K562 (cell line): Measurements from ENCODE around the gene SLC48A1. TPM values are rescaled to one million over a fixed set of nuclear protein-coding genes. Genes with fewer than 3 reads are reported as not detected.

ENCODE experiments used
- AFF4 ChIP-seq: sonication (generic); formaldehyde crosslinking; IDR thresholded peaks from 2 replicates; pipeline ENCODE4 v1.8.0; 2023; ENCODE audit warnings: mild to moderate bottlenecking, missing genetic modification reagents
- ATF7 ChIP-seq: fragments of 450-650 bp; IDR thresholded peaks from 2 replicates; pipeline ENCODE4 v1.7.1; 2014; ENCODE audit warnings: mild to moderate bottlenecking, moderate library complexity
- BRF2 ChIP-seq: IDR thresholded peaks from 3 replicates; pipeline ENCODE4 v1.6.1; 2011; ENCODE audit warnings: borderline replicate concordance, mild to moderate bottlenecking; ENCODE audit not compliant: insufficient read length, insufficient read depth
- E2F5 ChIP-seq: sonication (generic); formaldehyde crosslinking; IDR thresholded peaks from 2 replicates; pipeline ENCODE4 v1.8.0; 2022; ENCODE audit warnings: mild to moderate bottlenecking, missing genetic modification reagents
- ILF3 ChIP-seq: fragments of 450-650 bp; IDR thresholded peaks from 2 replicates; pipeline ENCODE4 v1.6.1; 2018; ENCODE audit warnings: antibody characterized with exemption, mild to moderate bottlenecking, moderate library complexity, borderline replicate concordance
- KAT8 ChIP-seq: fragments of 450-650 bp; IDR thresholded peaks from 2 replicates; pipeline ENCODE4 v1.6.1; 2016; ENCODE audit warnings: low read depth, mild to moderate bottlenecking
- MED1 ChIP-seq: sonication (generic); formaldehyde crosslinking; IDR thresholded peaks from 2 replicates; pipeline ENCODE4 v1.8.1; 2023; ENCODE audit warnings: missing genetic modification reagents, borderline replicate concordance
- NONO ChIP-seq, 2 experiments: fragments of 200-400 bp in 1 of 2; fragments of 450-650 bp in 1 of 2; formaldehyde crosslinking in 1 of 2; IDR thresholded peaks; 2 replicates each; pipeline ENCODE4 v1.6.1; 2017; ENCODE audit warnings: low read depth in 2 of 2, mild to moderate bottlenecking in 2 of 2, moderate library complexity in 2 of 2, low read length in 1 of 2
- PHTF2 ChIP-seq: fragments of 250-450 bp; sonication (Bioruptor Pico); IDR thresholded peaks from 2 replicates; pipeline ENCODE4 v1.5.0; 2021; ENCODE audit warnings: mild to moderate bottlenecking
- PYGO2 ChIP-seq: fragments of 450-650 bp; IDR thresholded peaks from 2 replicates; pipeline ENCODE4 v1.6.1; 2016; ENCODE audit warnings: mild to moderate bottlenecking, missing genetic modification characterization, moderate library complexity, missing compliant biosample characterization
- SMAD3 ChIP-seq: fragments of 450-650 bp; formaldehyde crosslinking; conservative IDR thresholded peaks from 2 replicates; pipeline ENCODE4 v1.4.0; 2020; ENCODE audit warnings: mild to moderate bottlenecking
- SMARCA5 ChIP-seq: fragments of 450-650 bp; IDR thresholded peaks from 2 replicates; pipeline ENCODE4 v1.6.1; 2016
- SP2 ChIP-seq: IDR thresholded peaks from 2 replicates; pipeline ENCODE4 v1.6.1; 2011; ENCODE audit warnings: mild to moderate bottlenecking, low read depth, low read length, moderate library complexity; ENCODE audit not compliant: poor library complexity, severe bottlenecking; ENCODE audit errors: extremely low read depth
- SRSF7 ChIP-seq: fragments of 200-400 bp; formaldehyde crosslinking; optimal IDR thresholded peaks from 2 replicates; pipeline ENCODE3; 2017; ENCODE audit warnings: mild to moderate bottlenecking, low read depth, low read length
- TAF9B ChIP-seq: fragments of 450-650 bp; IDR thresholded peaks from 2 replicates; pipeline ENCODE4 v1.6.1; 2018; ENCODE audit warnings: mild to moderate bottlenecking; ENCODE audit not compliant: partially characterized antibody
- ZHX1 ChIP-seq: fragments of 150-350 bp; conservative IDR thresholded peaks from 2 replicates; pipeline ENCODE4 v1.6.1; 2014; ENCODE audit warnings: low read length
- ZNF165 ChIP-seq: fragments of 250-450 bp; sonication (Bioruptor Pico); IDR thresholded peaks from 2 replicates; pipeline ENCODE4 v1.4.0; 2020; ENCODE audit warnings: borderline replicate concordance
- ZNF217 ChIP-seq: sonication (generic); formaldehyde crosslinking; IDR thresholded peaks from 2 replicates; pipeline ENCODE4 v1.8.0; 2022; ENCODE audit warnings: mild to moderate bottlenecking, missing genetic modification reagents
- ZNF583 ChIP-seq: fragments of 250-450 bp; sonication (Bioruptor Pico); IDR thresholded peaks from 2 replicates; pipeline ENCODE4 v1.4.0; 2020
- ZZZ3 ChIP-seq: fragments of 450-650 bp; IDR thresholded peaks from 2 replicates; pipeline ENCODE4 v1.6.1; 2016; ENCODE audit warnings: antibody characterized with exemption, mild to moderate bottlenecking, moderate library complexity
- polyA plus RNA-seq, 8 experiments: library from polyadenylated mRNA; depleted of rRNA in 4 of 8; stranded (reverse) in 5 of 8; unstranded in 3 of 8; fragments of >200 nt; fragmentation: Nextera tagmentation in 2 of 8; fragmentation: Illumina TruSeq in 1 of 8; extraction: Ambion mirVana in 2 of 8; extraction: Trizol in 1 of 8; gene quantifications; 2 replicates each; pipeline versions ENCODE4 v1.2.1 to v1.2.3, GENCODE V29; 2011 to 2014; ENCODE audit warnings: inconsistent platforms in 1 of 8, missing spikeins in 1 of 8
- total RNA-seq, 7 experiments: library from RNA; depleted of rRNA in 6 of 7; stranded (reverse); fragments of >200 nt in 6 of 7; fragmentation: Illumina TruSeq in 2 of 7; extraction: Trizol in 2 of 7; gene quantifications; 2 replicates each; pipeline versions ENCODE4 v1.2.1 to v1.2.3, GENCODE V29; 2011 to 2021; ENCODE audit warnings: low replicate concordance in 1 of 7

SLC48A1 gene
- total and polyA plus RNA-seq, 9 of the 15 experiments (the other 6 are each of a cell fraction or from before 2014, with no cell fraction given) = 10.7 to 37.5 (median 18.7) TPM

GRCh38 chr12:47758834-47759690, 14.0 kb upstream of the SLC48A1 start, which contains the start of gene RAPGEF3 (continued):
- TF ChIP-seq AFF4 (CRISPR knock-in tag) = no peak
- TF ChIP-seq MED1 = no peak
- peak; percentile 62; the same call in 1 of the 2 replicates for TF ChIP-seq SMARCA5
- TF ChIP-seq SMAD3 = no peak
- no peak for TF ChIP-seq SRSF7
- TF ChIP-seq ZNF583 = no peak
- no peak for TF ChIP-seq ZHX1
- no peak for TF ChIP-seq KAT8
- TF ChIP-seq ZNF217 (CRISPR knock-in tag) = no peak
- no peak for TF ChIP-seq NONO (IDR thresholded peaks at IDR 0.05; ENCODE audit: low read depth in 2 of 2, low read length in 1 of 2)
- TF ChIP-seq PYGO2 = no peak
- TF ChIP-seq ATF7 = peak; percentile 36; the same call in 1 of the 2 replicates
- no peak for TF ChIP-seq ILF3
- no peak for TF ChIP-seq ZNF165 (CRISPR knock-in tag)
- no peak for TF ChIP-seq E2F5 (CRISPR knock-in tag)
- no peak for TF ChIP-seq TAF9B
- TF ChIP-seq SP2 = no peak
- no peak for TF ChIP-seq PHTF2
- no peak for TF ChIP-seq ZZZ3
- TF ChIP-seq BRF2 = no peak
